Measurements from ENCODE around the gene UNC5A. TPM values are rescaled to one million over a fixed set of nuclear protein-coding genes. Genes with fewer than 3 reads are reported as not detected.

The UNC5A gene
- total RNA-seq, 3 donors from 2014 or later (not counting 1 experiment from before 2014, with no cell fraction given), result not detected

DNA sequence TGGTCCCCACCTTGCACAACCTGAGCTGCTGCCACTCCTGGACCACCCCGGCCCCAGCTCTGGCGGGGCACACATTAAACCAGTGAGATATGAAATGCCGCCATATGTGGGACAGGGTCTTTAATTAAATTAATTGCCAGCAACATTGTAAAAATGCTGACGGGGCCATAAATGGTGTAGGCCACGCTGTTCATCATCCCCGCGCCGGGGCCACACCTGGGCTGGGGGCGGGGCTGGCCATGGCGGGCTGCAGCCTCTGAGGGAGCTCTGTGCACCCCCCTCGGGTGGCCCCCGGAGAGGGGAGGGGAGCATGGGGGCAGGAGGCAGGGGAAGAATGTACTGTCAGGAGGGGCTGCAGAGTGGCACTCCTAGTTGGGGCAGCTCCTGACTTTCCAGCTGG lies 41.0 kb downstream of the UNC5A start:
- Mint-ChIP-seq H3K4me3 (no peak overlapping the region), H3K9me3 (no peaks in the 10 kb centered on the region), H3K36me3 (no peaks in the 10 kb centered on the region), H3K27me3 (ENCODE audit: low read depth in 2 of 2) (peaks cover 0 to 8% of the 10 kb centered on the region in 2 donors), H3K27ac (no peak overlapping the region), H3K4me1 (no peaks in the 10 kb centered on the region)
- ATAC-seq, result no peak
- WGBS (ENCODE audit: insufficient coverage), result 86% methylated on average over 12 of the region's 12 CpGs
- Histone ChIP-seq H3K27ac (ENCODE audit: low read length) (no peak overlapping the region), H3K4me3 (ENCODE audit: low read length) (no peak overlapping the region), H3K27me3 (ENCODE audit: control insufficient read depth, insufficient read depth, low read length) (no peaks in the 10 kb centered on the region), H3K9me3 (ENCODE audit: control insufficient read depth, insufficient read depth, low read length) (no peaks in the 10 kb centered on the region), H3K36me3 (ENCODE audit: control insufficient read depth, insufficient read depth, low read length) (no peaks in the 10 kb centered on the region), H3K4me1 (ENCODE audit: control insufficient read depth, insufficient read depth, low read length) (no peaks in the 10 kb centered on the region)
- intact Hi-C loops (cut with micrococcal nuclease), result no loop called here
- no peak for DNase-seq
- TF ChIP-seq, protein P1, sequence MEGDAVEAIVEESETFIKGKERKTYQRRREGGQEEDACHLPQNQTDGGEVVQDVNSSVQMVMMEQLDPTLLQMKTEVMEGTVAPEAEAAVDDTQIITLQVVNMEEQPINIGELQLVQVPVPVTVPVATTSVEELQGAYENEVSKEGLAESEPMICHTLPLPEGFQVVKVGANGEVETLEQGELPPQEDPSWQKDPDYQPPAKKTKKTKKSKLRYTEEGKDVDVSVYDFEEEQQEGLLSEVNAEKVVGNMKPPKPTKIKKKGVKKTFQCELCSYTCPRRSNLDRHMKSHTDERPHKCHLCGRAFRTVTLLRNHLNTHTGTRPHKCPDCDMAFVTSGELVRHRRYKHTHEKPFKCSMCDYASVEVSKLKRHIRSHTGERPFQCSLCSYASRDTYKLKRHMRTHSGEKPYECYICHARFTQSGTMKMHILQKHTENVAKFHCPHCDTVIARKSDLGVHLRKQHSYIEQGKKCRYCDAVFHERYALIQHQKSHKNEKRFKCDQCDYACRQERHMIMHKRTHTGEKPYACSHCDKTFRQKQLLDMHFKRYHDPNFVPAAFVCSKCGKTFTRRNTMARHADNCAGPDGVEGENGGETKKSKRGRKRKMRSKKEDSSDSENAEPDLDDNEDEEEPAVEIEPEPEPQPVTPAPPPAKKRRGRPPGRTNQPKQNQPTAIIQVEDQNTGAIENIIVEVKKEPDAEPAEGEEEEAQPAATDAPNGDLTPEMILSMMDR (IDR thresholded peaks at IDR 0.05), result no peak

DNA sequence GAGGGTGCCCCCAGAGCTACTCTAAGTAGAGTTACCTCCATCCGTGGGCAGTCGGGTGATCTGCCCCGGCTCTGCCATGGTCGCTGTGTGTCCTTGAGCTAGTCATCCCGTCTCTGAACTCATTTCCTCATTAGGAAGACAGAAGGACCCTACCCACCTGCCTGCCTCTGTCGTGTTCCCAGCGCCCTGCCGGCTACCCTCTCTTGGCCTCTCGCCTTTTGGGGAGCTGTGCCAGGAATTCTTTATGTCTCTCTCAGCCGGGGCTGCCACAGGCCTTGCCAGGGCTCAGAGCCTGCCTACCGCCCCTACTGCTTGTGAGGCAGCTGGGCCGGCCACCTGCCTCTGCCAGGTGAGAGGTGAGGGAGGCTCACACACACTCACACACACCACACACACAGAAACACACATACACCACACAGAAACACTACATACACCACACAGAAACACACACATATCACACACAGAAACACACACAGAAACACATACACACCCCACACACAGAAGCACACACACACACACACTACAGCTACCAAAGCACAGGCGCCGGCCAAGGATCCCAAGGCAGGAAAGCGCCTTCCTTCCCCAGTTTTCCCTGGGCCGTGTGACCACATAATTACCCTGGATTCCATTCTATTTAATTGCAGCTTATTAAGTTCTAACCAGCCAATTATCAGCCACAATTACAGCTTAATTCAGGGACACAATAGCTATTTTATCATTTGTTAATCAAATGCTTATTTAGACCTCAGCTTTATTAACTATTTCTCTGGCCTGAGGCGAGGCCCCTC lies 41.7 kb downstream of the UNC5A start:
- Mint-ChIP-seq H3K4me3 (no peak overlapping the region), H3K36me3 (no peaks in the 10 kb centered on the region), H3K9me3 (no peaks in the 10 kb centered on the region), H3K4me1 (no peaks in the 10 kb centered on the region), H3K27ac (no peak overlapping the region), H3K27me3 (ENCODE audit: low read depth in 2 of 2) (peaks cover 4 to 10% of the 10 kb centered on the region in 2 donors)
- Histone ChIP-seq H3K27ac (ENCODE audit: low read length) (no peak overlapping the region), H3K4me1 (ENCODE audit: control insufficient read depth, insufficient read depth, low read length) (no peaks in the 10 kb centered on the region), H3K27me3 (ENCODE audit: control insufficient read depth, insufficient read depth, low read length) (no peaks in the 10 kb centered on the region), H3K4me3 (ENCODE audit: low read length) (no peak overlapping the region), H3K36me3 (ENCODE audit: control insufficient read depth, insufficient read depth, low read length) (no peaks in the 10 kb centered on the region), H3K9me3 (ENCODE audit: control insufficient read depth, insufficient read depth, low read length) (no peaks in the 10 kb centered on the region)
- 82% methylated on average over 17 of the region's 17 CpGs for WGBS (ENCODE audit: insufficient coverage)
- TF ChIP-seq, protein P1 (IDR thresholded peaks at IDR 0.05), result no peak
- DNase-seq, result no peak
- intact Hi-C loops (cut with micrococcal nuclease), result no loop called here
- no peak for ATAC-seq

DNA sequence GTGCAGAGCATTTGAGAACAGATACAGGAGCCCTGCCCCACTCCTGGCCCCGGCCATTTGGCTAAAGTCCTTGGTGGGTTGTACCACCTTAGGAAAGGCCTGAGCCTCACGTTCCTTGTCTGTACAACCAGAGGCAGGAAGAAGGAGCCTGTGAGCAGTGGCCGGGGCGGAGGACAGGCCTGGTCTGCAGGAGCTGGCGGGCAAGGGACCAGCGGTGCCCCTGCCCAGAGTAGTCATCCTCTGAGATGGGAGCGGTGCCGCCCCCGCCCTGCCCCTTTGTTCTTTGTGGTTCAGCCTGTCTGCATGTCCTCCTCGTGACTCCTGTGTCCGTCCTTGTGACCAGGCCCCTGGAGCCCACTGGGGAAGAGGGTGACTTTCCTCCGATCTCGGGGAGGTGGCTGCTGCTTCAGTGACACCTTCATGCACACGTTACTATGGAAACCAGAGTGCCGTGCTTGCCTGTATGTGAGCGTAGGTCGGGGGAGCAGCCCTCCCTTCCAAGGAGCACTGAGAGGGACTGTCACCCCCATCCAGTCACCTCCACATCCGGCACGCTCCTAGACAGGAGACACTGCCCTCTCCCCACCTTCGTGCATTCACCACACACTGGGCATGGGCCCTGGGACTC lies 42.9 kb downstream of the UNC5A start:
- no peaks in the 10 kb centered on the region for H3K9me3 ChIP-seq (ENCODE audit: control insufficient read depth, insufficient read depth, low read length)
- DNase-seq, result no peak
- H3K4me3 ChIP-seq (ENCODE audit: low read length), result no peak overlapping the region
- H3K9me3 Mint-ChIP-seq, result no peaks in the 10 kb centered on the region
- no peak for ATAC-seq
- no peaks in the 10 kb centered on the region for H3K4me1 ChIP-seq (ENCODE audit: control insufficient read depth, insufficient read depth, low read length)
- intact Hi-C loops (cut with micrococcal nuclease), result no loop called here
- H3K36me3 Mint-ChIP-seq, result no peaks in the 10 kb centered on the region
- 78% methylated on average over 20 of the region's 20 CpGs for WGBS (ENCODE audit: insufficient coverage)
- H3K27ac Mint-ChIP-seq, result no peak overlapping the region
- no peaks in the 10 kb centered on the region for H3K36me3 ChIP-seq (ENCODE audit: control insufficient read depth, insufficient read depth, low read length)
- TF ChIP-seq, protein P1 (IDR thresholded peaks at IDR 0.05), result no peak
- peaks cover 9 to 14% of the 10 kb centered on the region in 2 donors for H3K27me3 Mint-ChIP-seq (ENCODE audit: low read depth in 2 of 2)
- no peaks in the 10 kb centered on the region for H3K4me1 Mint-ChIP-seq
- no peaks in the 10 kb centered on the region for H3K27me3 ChIP-seq (ENCODE audit: control insufficient read depth, insufficient read depth, low read length)
- H3K4me3 Mint-ChIP-seq, result no peak overlapping the region
- H3K27ac ChIP-seq (ENCODE audit: low read length), result no peak overlapping the region

Data from natural killer cell (primary cell).